K562 (cell line): ENCODE results near the gene ARHGAP35. TPM values are rescaled to one million over a fixed set of nuclear protein-coding genes. Genes with fewer than 3 reads are reported as not detected.

ENCODE experiments used
- ARID1B ChIP-seq: fragments of 450-650 bp; IDR thresholded peaks from 2 replicates; pipeline ENCODE4 v1.6.1; 2016; ENCODE audit warnings: antibody characterized with exemption, mild to moderate bottlenecking, inconsistent platforms
- ARID2 ChIP-seq: fragments of 450-650 bp; IDR thresholded peaks from 2 replicates; pipeline ENCODE4 v1.6.1; 2017; ENCODE audit warnings: antibody characterized with exemption, mild to moderate bottlenecking
- ATF2 ChIP-seq: sonication (generic); formaldehyde crosslinking; IDR thresholded peaks from 2 replicates; pipeline ENCODE4 v1.8.1; 2022; ENCODE audit warnings: missing genetic modification reagents
- C11orf30 ChIP-seq: fragments of 450-650 bp; IDR thresholded peaks from 2 replicates; pipeline ENCODE4 v1.6.1; 2016; ENCODE audit warnings: low read depth, mild to moderate bottlenecking
- CBX1 ChIP-seq: sonication (generic); IDR thresholded peaks from 2 replicates; pipeline ENCODE4 v1.6.1; 2016; ENCODE audit warnings: antibody characterized with exemption, low read depth, mild to moderate bottlenecking
- FOXK1 ChIP-seq: sonication (generic); formaldehyde crosslinking; IDR thresholded peaks from 2 replicates; pipeline ENCODE4 v1.8.0; 2022; ENCODE audit warnings: missing genetic modification reagents, mild to moderate bottlenecking, borderline replicate concordance
- GABPB1 ChIP-seq: sonication (generic); formaldehyde crosslinking; IDR thresholded peaks from 2 replicates; pipeline ENCODE4 v1.8.0; 2022; ENCODE audit warnings: mild to moderate bottlenecking, missing genetic modification reagents
- KLF10 ChIP-seq: fragments of 250-450 bp; sonication (Bioruptor Pico); IDR thresholded peaks from 2 replicates; pipeline ENCODE4 v1.6.1; 2021; ENCODE audit warnings: matching md5 sums
- LCOR ChIP-seq: sonication (generic); formaldehyde crosslinking; IDR thresholded peaks from 2 replicates; pipeline ENCODE4 v1.8.0; 2022; ENCODE audit warnings: mild to moderate bottlenecking, missing genetic modification reagents
- MAX ChIP-seq: sonication (generic); formaldehyde crosslinking; IDR thresholded peaks from 2 replicates; pipeline ENCODE4 v1.9.0; 2022; ENCODE audit warnings: mild to moderate bottlenecking, missing genetic modification reagents
- MLLT1 ChIP-seq, 2 experiments: fragments of 450-650 bp; IDR thresholded peaks; 2 replicates each; pipeline ENCODE4 v1.6.1; 2016
- NFIC ChIP-seq: fragments of 450-650 bp; IDR thresholded peaks from 2 replicates; pipeline ENCODE4 v1.6.1; 2017; ENCODE audit warnings: mild to moderate bottlenecking, inconsistent platforms
- PRMT5 ChIP-seq: sonication (generic); formaldehyde crosslinking; IDR thresholded peaks from 2 replicates; pipeline ENCODE4 v1.5.0; 2020; ENCODE audit warnings: missing genetic modification reagents
- TAF15 ChIP-seq: fragments of 200-400 bp; formaldehyde crosslinking; IDR thresholded peaks from 2 replicates; pipeline ENCODE4 v1.6.1; 2017; ENCODE audit warnings: mild to moderate bottlenecking, low read depth, low read length, moderate library complexity
- TCF3 ChIP-seq: sonication (generic); formaldehyde crosslinking; IDR thresholded peaks from 2 replicates; pipeline ENCODE4 v1.4.0; 2020; ENCODE audit warnings: mild to moderate bottlenecking, missing genetic modification reagents
- TCF7L2 ChIP-seq: fragments of 150-350 bp; IDR thresholded peaks from 2 replicates; pipeline ENCODE4 v1.6.1; 2016; ENCODE audit warnings: low read depth, mild to moderate bottlenecking, low read length, moderate library complexity
- TFAM ChIP-seq: fragments of 250-450 bp; sonication (Bioruptor Pico); conservative IDR thresholded peaks from 2 replicates; pipeline ENCODE4 v1.5.0; 2021; ENCODE audit warnings: mild to moderate bottlenecking, moderate library complexity
- YBX1 ChIP-seq: fragments of 450-650 bp; IDR thresholded peaks from 2 replicates; pipeline ENCODE4 v1.7.1; 2016; ENCODE audit warnings: mild to moderate bottlenecking
- ZNF175 ChIP-seq: fragments of 200-800 bp; sonication (Bioruptor generic); IDR thresholded peaks from 2 replicates; pipeline ENCODE4 v1.6.1; 2016; ENCODE audit warnings: low read depth, mild to moderate bottlenecking, missing genetic modification characterization, missing compliant biosample characterization
- ZNF263 ChIP-seq: sonication (generic); formaldehyde crosslinking; IDR thresholded peaks from 2 replicates; pipeline ENCODE4 v1.8.0; 2022; ENCODE audit warnings: mild to moderate bottlenecking, missing genetic modification reagents, borderline replicate concordance
- ZNF830 ChIP-seq: fragments of 250-450 bp; sonication (Bioruptor Pico); IDR thresholded peaks from 2 replicates; pipeline ENCODE4 v1.5.0; 2021; ENCODE audit warnings: mild to moderate bottlenecking
- polyA plus RNA-seq, 8 experiments: library from polyadenylated mRNA; depleted of rRNA in 4 of 8; stranded (reverse) in 5 of 8; unstranded in 3 of 8; fragments of >200 nt; fragmentation: Nextera tagmentation in 2 of 8; fragmentation: Illumina TruSeq in 1 of 8; extraction: Ambion mirVana in 2 of 8; extraction: Trizol in 1 of 8; gene quantifications; 2 replicates each; pipeline versions ENCODE4 v1.2.1 to v1.2.3, GENCODE V29; 2011 to 2014; ENCODE audit warnings: inconsistent platforms in 1 of 8, missing spikeins in 1 of 8
- total RNA-seq, 7 experiments: library from RNA; depleted of rRNA in 6 of 7; stranded (reverse); fragments of >200 nt in 6 of 7; fragmentation: Illumina TruSeq in 2 of 7; extraction: Trizol in 2 of 7; gene quantifications; 2 replicates each; pipeline versions ENCODE4 v1.2.1 to v1.2.3, GENCODE V29; 2011 to 2021; ENCODE audit warnings: low replicate concordance in 1 of 7
- TF ChIP-seq, protein P1 (sequence below): sonication (generic); formaldehyde crosslinking; IDR thresholded peaks from 2 replicates; pipeline ENCODE4 v1.8.1; 2023; ENCODE audit warnings: mild to moderate bottlenecking, missing genetic modification reagents

The ARHGAP35 gene
- total and polyA plus RNA-seq, 9 of the 15 experiments (the other 6 are each of a cell fraction or from before 2014, with no cell fraction given), result 0.27 to 26.4 (median 10.2) TPM

DNA sequence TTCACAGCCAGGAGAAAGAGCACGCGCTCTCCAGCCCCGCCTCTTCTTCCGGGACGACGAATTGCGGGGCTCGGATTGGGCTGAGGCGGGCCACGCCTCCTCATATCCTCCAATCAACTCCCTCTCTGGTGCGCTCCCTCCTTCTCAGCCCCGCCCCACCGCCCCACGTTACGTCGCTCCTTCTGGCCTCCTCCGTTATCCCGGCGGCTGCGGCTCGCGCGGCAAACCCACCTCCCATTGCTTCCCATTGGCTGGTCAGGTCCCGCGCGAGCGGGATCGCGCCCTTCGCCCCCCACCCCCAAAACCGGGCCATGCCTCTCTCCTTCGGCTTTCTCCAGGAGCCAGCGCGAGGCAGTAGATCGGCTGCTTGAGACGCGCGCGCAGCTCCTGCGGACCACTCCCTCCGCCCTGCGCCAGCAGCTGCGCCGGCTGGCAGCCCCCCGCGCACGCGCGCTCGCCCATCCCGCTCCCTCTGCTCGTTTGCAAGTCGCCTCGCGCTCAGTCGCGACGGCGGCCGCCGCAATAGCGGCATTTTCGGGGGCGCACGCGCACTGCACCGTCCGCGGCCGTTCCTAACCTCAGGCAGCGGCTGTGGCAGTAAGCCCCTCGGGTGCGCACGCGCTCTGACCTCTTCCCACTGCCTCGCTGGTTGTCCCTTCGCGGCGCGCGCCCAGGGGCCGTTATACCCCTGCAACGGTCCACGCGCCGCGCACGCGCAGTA lies 512 bp upstream of the ARHGAP35 start (continued):
- TF ChIP-seq MLLT1 (IDR thresholded peaks at IDR 0.05) (no peak; a peak in 1 of 4 replicates), ZNF263 (CRISPR knock-in tag) (peak; percentile 17; the same call in 1 of the 2 replicates), ZNF175 (CRISPR knock-in tag) (no peak; the same call in 1 of the 2 replicates), ARID2 (no peak), PRMT5 (CRISPR knock-in tag) (no peak), C11orf30 (no peak), TCF3 (peak; percentile 27; the same call in 1 of the 2 replicates), KLF10 (CRISPR knock-in tag) (no peak; the same call in 1 of the 2 replicates), FOXK1 (peak; percentile 79; the same call in 1 of the 2 replicates), TAF15 (no peak), ARID1B (no peak), NFIC (peak; percentile 53), TCF7L2 (no peak), MAX (peak; percentile 90), ZNF830 (CRISPR knock-in tag) (0 out of 2 replicates have a peak, but pooled peaks have one; percentile 38), GABPB1 (CRISPR knock-in tag) (peak; percentile 76), ATF2 (no peak), TFAM (no peak), CBX1 (peak; percentile 74; the same call in 1 of the 2 replicates), LCOR (CRISPR knock-in tag) (no peak; the same call in 1 of the 2 replicates), YBX1 (no peak)
- TF ChIP-seq, protein P1, sequence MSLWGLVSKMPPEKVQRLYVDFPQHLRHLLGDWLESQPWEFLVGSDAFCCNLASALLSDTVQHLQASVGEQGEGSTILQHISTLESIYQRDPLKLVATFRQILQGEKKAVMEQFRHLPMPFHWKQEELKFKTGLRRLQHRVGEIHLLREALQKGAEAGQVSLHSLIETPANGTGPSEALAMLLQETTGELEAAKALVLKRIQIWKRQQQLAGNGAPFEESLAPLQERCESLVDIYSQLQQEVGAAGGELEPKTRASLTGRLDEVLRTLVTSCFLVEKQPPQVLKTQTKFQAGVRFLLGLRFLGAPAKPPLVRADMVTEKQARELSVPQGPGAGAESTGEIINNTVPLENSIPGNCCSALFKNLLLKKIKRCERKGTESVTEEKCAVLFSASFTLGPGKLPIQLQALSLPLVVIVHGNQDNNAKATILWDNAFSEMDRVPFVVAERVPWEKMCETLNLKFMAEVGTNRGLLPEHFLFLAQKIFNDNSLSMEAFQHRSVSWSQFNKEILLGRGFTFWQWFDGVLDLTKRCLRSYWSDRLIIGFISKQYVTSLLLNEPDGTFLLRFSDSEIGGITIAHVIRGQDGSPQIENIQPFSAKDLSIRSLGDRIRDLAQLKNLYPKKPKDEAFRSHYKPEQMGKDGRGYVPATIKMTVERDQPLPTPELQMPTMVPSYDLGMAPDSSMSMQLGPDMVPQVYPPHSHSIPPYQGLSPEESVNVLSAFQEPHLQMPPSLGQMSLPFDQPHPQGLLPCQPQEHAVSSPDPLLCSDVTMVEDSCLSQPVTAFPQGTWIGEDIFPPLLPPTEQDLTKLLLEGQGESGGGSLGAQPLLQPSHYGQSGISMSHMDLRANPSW (CRISPR knock-in tag), result no peak
